ENCODE measurements around the gene AJM1.
"Not testable (repeated sequence)": the region's sequence is repeated elsewhere in the genome, so short reads cannot be mapped to it uniquely, and the experiment has no call there.

The AJM1 gene

GRCh38 chr9:136831720-136832104 is 10.6 kb upstream of the AJM1 start:
- DNase-seq (ENCODE audit: low read depth), result no peak

GRCh38 chr9:136832581-136832980 is 9.7 kb upstream of the AJM1 start:
- peak; percentile 82 for DNase-seq (ENCODE audit: low read depth)

- not testable (repeated sequence) for DNase-seq (ENCODE audit: low read depth)
Measured at GRCh38 chr9:136833381-136834048, 8.8 kb upstream of the AJM1 start.

GRCh38 chr9:136835162-136835931 is 6.9 kb upstream of the AJM1 start:
- DNase-seq (ENCODE audit: low read depth), result no peak

- DNase-seq (ENCODE audit: low read depth), result no peak
Measured at GRCh38 chr9:136835932-136836904, 6.1 kb upstream of the AJM1 start.

- DNase-seq (ENCODE audit: low read depth), result no peak
Measured at GRCh38 chr9:136837146-136837855, 5.0 kb upstream of the AJM1 start.

- not testable (repeated sequence) for DNase-seq (ENCODE audit: low read depth)
Measured at GRCh38 chr9:136837856-136838277, 4.4 kb upstream of the AJM1 start.

- no peak for DNase-seq (ENCODE audit: low read depth)
Measured at GRCh38 chr9:136838314-136839228, 3.7 kb upstream of the AJM1 start.

GRCh38 chr9:136839229-136840139 is 2.8 kb upstream of the AJM1 start:
- no peak for DNase-seq (ENCODE audit: low read depth)

GRCh38 chr9:136840140-136840876 is 2.0 kb upstream of the AJM1 start:
- DNase-seq (ENCODE audit: low read depth), result no peak

GRCh38 chr9:136840877-136841645 is 1.2 kb upstream of the AJM1 start:
- peak; percentile 75 for DNase-seq (ENCODE audit: low read depth)

- not testable (repeated sequence) for DNase-seq (ENCODE audit: low read depth)
Measured at GRCh38 chr9:136841646-136842379, 465 bp upstream of the AJM1 start.

GRCh38 chr9:136843159-136843800 is 1.0 kb downstream of the AJM1 start:
- not testable (repeated sequence) for DNase-seq (ENCODE audit: low read depth)

GRCh38 chr9:136843801-136844740 is 1.8 kb downstream of the AJM1 start:
- not testable (repeated sequence) for DNase-seq (ENCODE audit: low read depth)

GRCh38 chr9:136844761-136845464 is 2.6 kb downstream of the AJM1 start:
- DNase-seq (ENCODE audit: low read depth), result no peak
